ENCODE results near the gene RAB10. TPM values are rescaled to one million over a fixed set of nuclear protein-coding genes. Genes with fewer than 3 reads are reported as not detected.

RAB10 gene
- total and polyA plus RNA-seq, 5 donors, result 53.0 to 103 (median 95.2) TPM

DNA sequence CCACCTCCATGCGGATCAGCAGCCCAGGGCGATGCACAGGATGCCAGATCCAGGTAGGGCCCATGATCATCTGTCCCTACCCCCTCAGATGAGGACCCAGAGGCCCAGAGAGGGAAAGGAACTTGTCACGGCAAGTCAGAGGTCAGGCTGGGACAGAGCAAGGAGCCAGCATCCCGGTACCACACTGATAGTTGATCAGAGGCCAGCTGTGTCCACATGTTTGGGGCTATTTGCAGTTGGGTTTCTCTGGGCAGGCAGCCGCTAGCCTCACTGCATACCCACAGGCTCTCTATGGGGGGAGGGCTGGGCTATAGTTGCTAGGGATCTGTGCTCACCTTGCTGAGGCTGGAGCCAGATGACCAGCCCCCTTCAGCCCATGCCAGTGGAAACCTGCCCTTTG is 148.6 kb downstream of the RAB10 start:
- no peak for ATAC-seq
- no peak overlapping the region for H3K4me3 ChIP-seq (ENCODE audit: low read length)
- 89% methylated on average over 5 of the region's 5 CpGs for WGBS

GRCh38 chr2:26182887-26183630 is 149.2 kb downstream of the RAB10 start:
- H3K27ac ChIP-seq (ENCODE audit: low read length), result no peak overlapping the region
- H3K4me3 ChIP-seq (ENCODE audit: low read length), result no peak overlapping the region
- DNase-seq, result peak in 1 of 3 donors; percentile 29
- intact Hi-C loops (cut with DNase I), result no loop called here
- no peaks in the 10 kb centered on the region for H3K9me3 ChIP-seq (ENCODE audit: control insufficient read depth, low read length)
- 97% methylated on average over 11 of the region's 11 CpGs for whole genome bisulfite sequencing
- no peak for ATAC-seq
- peaks cover 5% of the 10 kb centered on the region for H3K4me1 ChIP-seq (ENCODE audit: control insufficient read depth, insufficient read depth, low read length)
- no peaks in the 10 kb centered on the region for H3K27me3 ChIP-seq (ENCODE audit: control insufficient read depth, insufficient read depth)

More for the DNA sequence above, 148.6 kb downstream of the RAB10 start:
- Histone ChIP-seq H3K4me1 (ENCODE audit: control insufficient read depth, insufficient read depth, low read length) (peaks cover 5% of the 10 kb centered on the region), H3K27ac (ENCODE audit: low read length) (no peak overlapping the region), H3K9me3 (ENCODE audit: control insufficient read depth, low read length) (no peaks in the 10 kb centered on the region), H3K27me3 (ENCODE audit: control insufficient read depth, insufficient read depth) (no peaks in the 10 kb centered on the region)
- DNase-seq, result no peak
- intact Hi-C loops (cut with DNase I), result no loop called here

DNA sequence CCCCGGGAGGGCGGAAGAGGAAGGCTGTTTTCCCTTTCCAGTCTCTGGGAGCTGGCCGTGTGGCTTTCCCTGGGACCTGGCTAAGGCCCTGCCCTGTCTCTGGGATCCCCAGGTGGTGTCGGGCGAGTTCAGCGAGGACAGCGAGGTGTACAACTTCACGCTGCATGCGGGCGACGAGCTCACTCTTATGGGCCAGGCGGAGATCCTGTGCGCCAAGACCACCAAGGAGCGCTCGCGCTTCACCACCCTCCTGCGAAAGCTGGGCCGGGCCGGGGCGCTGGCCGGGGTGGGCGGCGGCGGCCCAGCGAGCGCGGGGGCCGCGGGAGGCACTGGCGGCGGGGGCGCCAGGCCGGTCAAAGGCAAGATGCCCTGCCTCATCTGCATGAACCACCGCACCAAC is 150.2 kb downstream of the RAB10 start:
- WGBS, result 53% methylated on average over 34 of the region's 34 CpGs
- DNase-seq (peak in 1 of 3 donors; percentile 53), ATAC-seq (no peak)
- Histone ChIP-seq H3K4me1 (ENCODE audit: control insufficient read depth, insufficient read depth, low read length) (peaks cover 5% of the 10 kb centered on the region), H3K9me3 (ENCODE audit: control insufficient read depth, low read length) (no peaks in the 10 kb centered on the region), H3K27me3 (ENCODE audit: control insufficient read depth, insufficient read depth) (no peaks in the 10 kb centered on the region), H3K27ac (ENCODE audit: low read length) (no peak overlapping the region), H3K4me3 (ENCODE audit: low read length) (peak overlapping the region; percentile 21)
- intact Hi-C loops (cut with DNase I), result no loop called here

GRCh38 chr2:26184555-26185303 is 150.8 kb downstream of the RAB10 start:
- under 1% methylated on average over 114 of the region's 114 CpGs for WGBS
- Histone ChIP-seq H3K27me3 (ENCODE audit: control insufficient read depth, insufficient read depth) (no peaks in the 10 kb centered on the region), H3K9me3 (ENCODE audit: control insufficient read depth, low read length) (no peaks in the 10 kb centered on the region), H3K4me1 (ENCODE audit: control insufficient read depth, insufficient read depth, low read length) (peaks cover 2% of the 10 kb centered on the region), H3K27ac (ENCODE audit: low read length) (no peak overlapping the region), H3K4me3 (ENCODE audit: low read length) (peak overlapping the region; percentile 68)
- peak; percentile 85 to 90 for ATAC-seq
- DNase-seq, result peak; percentile 91 to 97 (median 96)
- intact Hi-C loops (cut with DNase I), result no loop called here

DNA sequence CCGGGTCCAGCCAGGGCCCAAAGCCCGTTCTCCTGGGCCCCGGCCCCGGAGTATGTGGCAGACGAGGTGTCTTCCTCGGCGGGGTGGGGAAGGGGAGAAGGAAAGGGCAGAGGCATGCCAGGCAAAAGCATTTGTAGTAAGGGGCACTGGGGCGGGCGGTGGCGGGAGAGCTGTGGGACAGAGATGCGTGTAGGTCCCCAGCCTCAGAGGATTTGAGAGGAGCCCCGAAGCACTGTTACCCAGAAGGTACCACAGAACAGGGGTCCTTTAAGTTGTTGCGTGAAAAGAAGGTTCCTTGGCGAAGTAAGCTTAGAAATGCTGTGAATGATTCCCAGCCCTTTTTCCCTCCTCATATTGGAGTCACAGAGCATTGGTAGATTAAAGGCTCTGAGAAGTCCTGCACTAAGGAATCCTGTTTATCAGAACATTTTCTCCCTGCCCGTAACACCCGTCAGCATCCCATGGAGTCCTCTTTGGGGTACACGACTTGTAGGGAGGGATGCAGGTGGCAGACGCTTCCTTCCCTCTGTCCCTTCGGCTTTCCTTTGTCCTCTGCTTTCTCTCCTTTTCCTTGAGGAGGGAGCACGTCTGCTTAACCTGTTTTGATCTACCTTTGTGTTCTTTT is 151.5 kb downstream of the RAB10 start:
- H3K4me3 ChIP-seq (ENCODE audit: low read length), result peak overlapping the region; percentile 68
- intact Hi-C loops (cut with DNase I), result no loop called here
- H3K27ac ChIP-seq (ENCODE audit: low read length), result no peak overlapping the region
- DNase-seq (peak in 1 of 3 donors; percentile 3), ATAC-seq (no peak)
- no peaks in the 10 kb centered on the region for H3K9me3 ChIP-seq (ENCODE audit: control insufficient read depth, low read length)
- H3K27me3 ChIP-seq (ENCODE audit: control insufficient read depth, insufficient read depth), result no peaks in the 10 kb centered on the region
- WGBS, result 36% methylated on average over 20 of the region's 20 CpGs
- peaks cover 2% of the 10 kb centered on the region for H3K4me1 ChIP-seq (ENCODE audit: control insufficient read depth, insufficient read depth, low read length)

GRCh38 chr2:26185954-26186770 is 152.3 kb downstream of the RAB10 start:
- H3K27ac ChIP-seq (ENCODE audit: low read length), result no peak overlapping the region
- peak in 1 of 3 donors; percentile 45 for DNase-seq
- H3K4me1 ChIP-seq (ENCODE audit: control insufficient read depth, insufficient read depth, low read length), result peaks cover 2% of the 10 kb centered on the region
- WGBS, result 89% methylated on average over 16 of the region's 16 CpGs
- H3K27me3 ChIP-seq (ENCODE audit: control insufficient read depth, insufficient read depth), result no peaks in the 10 kb centered on the region
- ATAC-seq, result no peak
- intact Hi-C loops (cut with DNase I), result no loop called here
- no peak overlapping the region for H3K4me3 ChIP-seq (ENCODE audit: low read length)
- H3K9me3 ChIP-seq (ENCODE audit: control insufficient read depth, low read length), result no peaks in the 10 kb centered on the region

Other genes starting within 250 kb of the RAB10 start
- gene ASXL2, start 155.6 kb upstream of the RAB10 start, total RNA-seq, result 10 to 100 TPM; 18.9 to 27.2 (median 23.5) TPM
- 3.0 TPM for gene ASXL2, start 155.6 kb upstream of the RAB10 start, polyA plus RNA-seq
- 1 to 10 TPM; 4.0 to 6.7 (median 4.9) TPM for gene KIF3C, start 51.6 kb upstream of the RAB10 start, total RNA-seq
- 3.1 TPM for gene KIF3C, start 51.6 kb upstream of the RAB10 start, polyA plus RNA-seq
- 1 to 10 TPM; 2.7 to 6.9 (median 4.4) TPM for gene GAREM2, start 139.0 kb downstream of the RAB10 start, total RNA-seq
- gene GAREM2, start 139.0 kb downstream of the RAB10 start, polyA plus RNA-seq, result 1.9 TPM
- gene HADHA, start 210.5 kb downstream of the RAB10 start, total RNA-seq, result 100 to 1,000 TPM; 329 to 410 (median 375) TPM
- gene HADHA, start 210.5 kb downstream of the RAB10 start, polyA plus RNA-seq, result 307 TPM
- 100 to 1,000 TPM; 750 to 992 (median 857) TPM for gene HADHB, start 210.9 kb downstream of the RAB10 start, total RNA-seq
- 918 TPM for gene HADHB, start 210.9 kb downstream of the RAB10 start, polyA plus RNA-seq